Activated CD4-positive, alpha-beta memory T cell treated with anti-CD3 and anti-CD28 coated beads for 36 hours (primary cell): Measurements from ENCODE around the gene ZNF717. TPM values are rescaled to one million over a fixed set of nuclear protein-coding genes. Genes with fewer than 3 reads are reported as not detected.

ENCODE experiments used
- CTCF ChIA-PET: fragments of 350-600 bp; sonication (Branson Sonifier 250); formaldehyde crosslinking; loops from one replicate; lab custom pipeline; 2021; ENCODE audit warnings: antibody characterized with exemption, inconsistent platforms; lab: Charles Lee
- POLR2A ChIA-PET: fragments of 350-600 bp; sonication (Branson Sonifier 250); formaldehyde crosslinking; loops from one replicate; lab custom pipeline; 2021; ENCODE audit warnings: antibody characterized with exemption; lab: Charles Lee
- DNase-seq: peaks from one replicate; pipeline ENCODE4 v3.0.0-alpha.2; 2020
- H3K27ac Mint-ChIP-seq: one replicate; pipeline ENCODE4 v1.8.0; 2021; ENCODE audit warnings: mixed read lengths
- H3K27me3 Mint-ChIP-seq: one replicate; pipeline ENCODE4 v1.8.0; 2021; ENCODE audit warnings: mixed read lengths
- H3K36me3 Mint-ChIP-seq: one replicate; pipeline ENCODE4 v1.8.0; 2021; ENCODE audit warnings: mixed read lengths
- H3K4me1 Mint-ChIP-seq: one replicate; pipeline ENCODE4 v1.8.0; 2021; ENCODE audit warnings: low read depth, mixed read lengths
- H3K4me3 Mint-ChIP-seq: one replicate; pipeline ENCODE4 v1.8.0; 2021; ENCODE audit warnings: mild to moderate bottlenecking, mixed read lengths
- H3K9me3 Mint-ChIP-seq: one replicate; pipeline ENCODE4 v1.8.0; 2021; ENCODE audit warnings: mixed read lengths
- intact Hi-C: fragments of 100-400 bp; cut with micrococcal nuclease; formaldehyde crosslinking; loops from one replicate; pipeline ENCODE4 v1.15.1; 2023
- microRNA-seq: library from miRNA; unstranded; fragments of <30 nt; microRNA quantifications from one replicate; pipeline ENCODE4 v1.2.0, GENCODE V29; 2022; ENCODE audit warnings: borderline number of aligned reads, borderline microRNAs expressed, borderline replicate concordance
- total RNA-seq, 2 experiments: library from RNA; stranded (reverse); gene quantifications; one replicate each; pipeline ENCODE4 v1.2.3, GENCODE V29; 2021

The ZNF717 gene
- total RNA-seq, 2 experiments from 2014 or later: 8.4 to 9.4 TPM

GRCh38 chr3:75727985-75728384 is 57.4 kb downstream of the ZNF717 start:
- H3K36me3 Mint-ChIP-seq: peaks cover 77% of the 10 kb centered on the region
- no peak overlapping the region for H3K27ac Mint-ChIP-seq
- intact Hi-C loops: no loop called here
- peaks cover 85% of the 10 kb centered on the region for H3K9me3 Mint-ChIP-seq
- no peaks in the 10 kb centered on the region for H3K27me3 Mint-ChIP-seq
- ChIA-PET CTCF (no interaction called here), POLR2A (no interaction called here)
- H3K4me3 Mint-ChIP-seq: no peak overlapping the region
- no peaks in the 10 kb centered on the region for H3K4me1 Mint-ChIP-seq
- DNase-seq: no peak

DNA sequence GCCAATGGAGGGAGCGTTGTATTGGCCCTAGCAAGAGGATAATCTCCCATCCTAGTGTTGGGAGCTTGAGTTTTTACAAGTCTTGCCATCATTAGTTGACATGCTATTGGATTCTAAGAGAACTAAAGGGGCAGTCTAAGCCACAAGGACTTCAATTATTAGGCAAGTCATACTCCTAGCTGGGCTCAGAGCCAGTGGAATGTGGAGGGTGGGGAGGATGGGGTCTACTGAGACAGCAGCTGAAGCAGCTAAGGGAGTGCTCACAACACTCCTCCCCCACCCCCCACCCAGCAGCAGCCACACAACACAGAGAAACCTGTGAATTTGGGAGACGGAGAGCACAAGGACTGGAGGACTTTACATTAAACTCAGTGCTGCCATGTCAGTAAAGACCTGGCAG is 93.3 kb downstream of the ZNF717 start:
- Mint-ChIP-seq H3K9me3 (peaks cover 35% of the 10 kb centered on the region), H3K4me1 (no peaks in the 10 kb centered on the region), H3K27ac (no peak overlapping the region), H3K4me3 (no peak overlapping the region), H3K27me3 (no peaks in the 10 kb centered on the region), H3K36me3 (peaks cover 2% of the 10 kb centered on the region)
- intact Hi-C loops: no loop called here
- ChIA-PET CTCF (no interaction called here), POLR2A (no interaction called here)
- no peak for DNase-seq

DNA sequence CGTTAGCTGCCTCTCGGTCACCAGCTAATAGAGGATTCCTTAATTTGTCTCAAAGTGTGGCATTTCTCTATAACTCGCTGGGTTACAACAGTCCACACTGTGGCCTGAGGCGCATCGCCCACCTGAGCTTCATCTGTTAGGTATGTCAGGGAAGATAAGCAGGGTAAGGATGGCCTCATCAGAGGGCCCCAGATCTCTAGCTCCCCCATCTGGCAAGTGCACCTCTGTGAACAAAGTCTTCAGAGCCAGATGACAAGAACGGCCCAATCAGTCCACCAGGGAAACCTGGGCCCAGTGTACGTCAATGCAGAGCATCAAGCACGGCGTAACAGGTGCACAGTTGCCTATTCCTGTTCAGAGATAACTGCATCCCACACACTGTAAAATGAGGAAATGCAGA is 98.0 kb downstream of the ZNF717 start:
- peaks cover 3% of the 10 kb centered on the region for H3K36me3 Mint-ChIP-seq
- ChIA-PET POLR2A (no interaction called here), CTCF (no interaction called here)
- DNase-seq: no peak
- peaks cover 29% of the 10 kb centered on the region for H3K9me3 Mint-ChIP-seq
- no peak overlapping the region for H3K4me3 Mint-ChIP-seq
- H3K4me1 Mint-ChIP-seq: no peaks in the 10 kb centered on the region
- H3K27ac Mint-ChIP-seq: no peak overlapping the region
- H3K27me3 Mint-ChIP-seq: no peaks in the 10 kb centered on the region
- intact Hi-C loops: no loop called here

Small RNA genes lying within 50 kb of the gene (microRNA-seq; reads per million reads assigned to microRNA genes)
- gene MIR4273: not detected

Other genes starting within 250 kb of the ZNF717 start
- not detected for gene FRG2C, start 121.2 kb downstream of the ZNF717 start, total RNA-seq